ENCODE data around the gene SLC16A7.

The SLC16A7 gene

GRCh38 chr12:59660148-59660547 is 64.3 kb downstream of the SLC16A7 start:
- Histone ChIP-seq H3K27me3 (ENCODE audit: insufficient read depth, poor library complexity, severe bottlenecking) (no peaks in the 10 kb centered on the region), H3K4me3 (ENCODE audit: severe bottlenecking) (no peak overlapping the region), H3K27ac (ENCODE audit: poor library complexity, severe bottlenecking) (no peak overlapping the region), H3K9me3 (ENCODE audit: severe bottlenecking) (no peaks in the 10 kb centered on the region), H3K36me3 (ENCODE audit: low read depth) (no peaks in the 10 kb centered on the region), H3K4me1 (ENCODE audit: insufficient read depth, poor library complexity, severe bottlenecking) (peaks cover 4% of the 10 kb centered on the region)
- DNase-seq (ENCODE audit: low spot score) (no peak), ATAC-seq (ENCODE audit: low read depth) (no peak)
- TF ChIP-seq CTCF (IDR thresholded peaks at IDR 0.05; ENCODE audit: poor library complexity, severe bottlenecking) = no peak

GRCh38 chr12:59660921-59661597 is 65.2 kb downstream of the SLC16A7 start:
- Histone ChIP-seq H3K9me3 (ENCODE audit: severe bottlenecking) (no peaks in the 10 kb centered on the region), H3K4me1 (ENCODE audit: insufficient read depth, poor library complexity, severe bottlenecking) (peaks cover 4% of the 10 kb centered on the region), H3K4me3 (ENCODE audit: severe bottlenecking) (no peak overlapping the region), H3K27me3 (ENCODE audit: insufficient read depth, poor library complexity, severe bottlenecking) (no peaks in the 10 kb centered on the region), H3K36me3 (ENCODE audit: low read depth) (no peaks in the 10 kb centered on the region), H3K27ac (ENCODE audit: poor library complexity, severe bottlenecking) (no peak overlapping the region)
- TF ChIP-seq CTCF (IDR thresholded peaks at IDR 0.05; ENCODE audit: poor library complexity, severe bottlenecking) = no peak
- DNase-seq (ENCODE audit: low spot score) (no peak), ATAC-seq (ENCODE audit: low read depth) (no peak)

GRCh38 chr12:59664495-59664894 is 68.7 kb downstream of the SLC16A7 start:
- no peaks in the 10 kb centered on the region for H3K36me3 ChIP-seq (ENCODE audit: low read depth)
- H3K27ac ChIP-seq (ENCODE audit: poor library complexity, severe bottlenecking) = no peak overlapping the region
- H3K27me3 ChIP-seq (ENCODE audit: insufficient read depth, poor library complexity, severe bottlenecking) = no peaks in the 10 kb centered on the region
- H3K4me3 ChIP-seq (ENCODE audit: severe bottlenecking) = no peak overlapping the region
- DNase-seq (ENCODE audit: low spot score) (no peak), ATAC-seq (ENCODE audit: low read depth) (no peak)
- H3K9me3 ChIP-seq (ENCODE audit: severe bottlenecking) = peaks cover 4% of the 10 kb centered on the region
- H3K4me1 ChIP-seq (ENCODE audit: insufficient read depth, poor library complexity, severe bottlenecking) = no peaks in the 10 kb centered on the region
- TF ChIP-seq CTCF (IDR thresholded peaks at IDR 0.05; ENCODE audit: poor library complexity, severe bottlenecking) = no peak

GRCh38 chr12:59665701-59666100 is 69.9 kb downstream of the SLC16A7 start:
- Histone ChIP-seq H3K27me3 (ENCODE audit: insufficient read depth, poor library complexity, severe bottlenecking) (no peaks in the 10 kb centered on the region), H3K36me3 (ENCODE audit: low read depth) (no peaks in the 10 kb centered on the region), H3K4me1 (ENCODE audit: insufficient read depth, poor library complexity, severe bottlenecking) (no peaks in the 10 kb centered on the region), H3K9me3 (ENCODE audit: severe bottlenecking) (peaks cover 4% of the 10 kb centered on the region), H3K4me3 (ENCODE audit: severe bottlenecking) (no peak overlapping the region), H3K27ac (ENCODE audit: poor library complexity, severe bottlenecking) (no peak overlapping the region)
- DNase-seq (ENCODE audit: low spot score) = no peak
- TF ChIP-seq CTCF (IDR thresholded peaks at IDR 0.05; ENCODE audit: poor library complexity, severe bottlenecking) = no peak
- ATAC-seq (ENCODE audit: low read depth) = no peak

GRCh38 chr12:59668674-59669073 is 72.8 kb downstream of the SLC16A7 start:
- no peaks in the 10 kb centered on the region for H3K36me3 ChIP-seq (ENCODE audit: low read depth)
- no peaks in the 10 kb centered on the region for H3K4me1 ChIP-seq (ENCODE audit: insufficient read depth, poor library complexity, severe bottlenecking)
- no peak overlapping the region for H3K27ac ChIP-seq (ENCODE audit: poor library complexity, severe bottlenecking)
- TF ChIP-seq CTCF (IDR thresholded peaks at IDR 0.05; ENCODE audit: poor library complexity, severe bottlenecking) = no peak
- ATAC-seq (ENCODE audit: low read depth) = no peak
- no peak overlapping the region for H3K4me3 ChIP-seq (ENCODE audit: severe bottlenecking)
- DNase-seq (ENCODE audit: low spot score) = no peak
- peaks cover 4% of the 10 kb centered on the region for H3K9me3 ChIP-seq (ENCODE audit: severe bottlenecking)
- H3K27me3 ChIP-seq (ENCODE audit: insufficient read depth, poor library complexity, severe bottlenecking) = no peaks in the 10 kb centered on the region

Measured in RWPE2 (cell line).